ENCODE results near the gene CRIM1. TPM values are rescaled to one million over a fixed set of nuclear protein-coding genes. Genes with fewer than 3 reads are reported as not detected.

CRIM1 gene
- total and polyA plus RNA-seq, 7 donors, result 3.0 to 148 (median 55.6) TPM

DNA sequence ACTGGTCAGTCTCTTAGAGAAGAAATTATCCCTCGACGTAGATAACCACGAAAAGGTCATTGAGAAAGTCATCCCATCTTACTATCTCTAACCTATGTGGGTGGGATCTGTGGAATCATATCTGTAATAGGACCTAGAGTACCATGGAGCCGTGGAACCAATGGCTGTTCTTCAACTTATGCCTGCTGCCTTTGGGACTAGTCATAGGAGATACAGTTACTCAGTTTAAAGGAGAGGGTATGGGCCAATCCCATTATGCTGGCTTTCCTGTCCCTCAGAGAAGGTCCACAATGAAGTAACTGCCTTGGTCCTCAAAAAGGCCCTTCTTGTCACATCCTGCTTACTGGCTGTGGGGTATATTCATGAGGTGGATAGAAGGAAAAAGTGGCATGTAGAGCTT is 164.9 kb downstream of the CRIM1 start:
- H3K36me3 ChIP-seq, result peaks cover 7 to 96% (median 32%) of the 10 kb centered on the region in 4 donors
- H3K27ac ChIP-seq, result no peak overlapping the region
- no peak overlapping the region for H3K4me3 ChIP-seq
- peaks cover 0 to 9% (median 0%) of the 10 kb centered on the region in 4 donors for H3K4me1 ChIP-seq
- DNase-seq, result no peak
- TF ChIP-seq, protein P1, sequence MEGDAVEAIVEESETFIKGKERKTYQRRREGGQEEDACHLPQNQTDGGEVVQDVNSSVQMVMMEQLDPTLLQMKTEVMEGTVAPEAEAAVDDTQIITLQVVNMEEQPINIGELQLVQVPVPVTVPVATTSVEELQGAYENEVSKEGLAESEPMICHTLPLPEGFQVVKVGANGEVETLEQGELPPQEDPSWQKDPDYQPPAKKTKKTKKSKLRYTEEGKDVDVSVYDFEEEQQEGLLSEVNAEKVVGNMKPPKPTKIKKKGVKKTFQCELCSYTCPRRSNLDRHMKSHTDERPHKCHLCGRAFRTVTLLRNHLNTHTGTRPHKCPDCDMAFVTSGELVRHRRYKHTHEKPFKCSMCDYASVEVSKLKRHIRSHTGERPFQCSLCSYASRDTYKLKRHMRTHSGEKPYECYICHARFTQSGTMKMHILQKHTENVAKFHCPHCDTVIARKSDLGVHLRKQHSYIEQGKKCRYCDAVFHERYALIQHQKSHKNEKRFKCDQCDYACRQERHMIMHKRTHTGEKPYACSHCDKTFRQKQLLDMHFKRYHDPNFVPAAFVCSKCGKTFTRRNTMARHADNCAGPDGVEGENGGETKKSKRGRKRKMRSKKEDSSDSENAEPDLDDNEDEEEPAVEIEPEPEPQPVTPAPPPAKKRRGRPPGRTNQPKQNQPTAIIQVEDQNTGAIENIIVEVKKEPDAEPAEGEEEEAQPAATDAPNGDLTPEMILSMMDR (IDR thresholded peaks at IDR 0.05), result no peak
- TF ChIP-seq EP300 (IDR thresholded peaks at IDR 0.05) (no peak), POLR2AphosphoS5 (IDR thresholded peaks at IDR 0.05) (no peak), POLR2A (IDR thresholded peaks at IDR 0.05) (no peak)
- intact Hi-C loops (cut with DNase I), result no loop called here
- no peaks in the 10 kb centered on the region for H3K9me3 ChIP-seq
- WGBS, 2 donors, result 94 to 95% methylated on average over 4 of the region's 4 CpGs
- no peaks in the 10 kb centered on the region for H3K27me3 ChIP-seq

DNA sequence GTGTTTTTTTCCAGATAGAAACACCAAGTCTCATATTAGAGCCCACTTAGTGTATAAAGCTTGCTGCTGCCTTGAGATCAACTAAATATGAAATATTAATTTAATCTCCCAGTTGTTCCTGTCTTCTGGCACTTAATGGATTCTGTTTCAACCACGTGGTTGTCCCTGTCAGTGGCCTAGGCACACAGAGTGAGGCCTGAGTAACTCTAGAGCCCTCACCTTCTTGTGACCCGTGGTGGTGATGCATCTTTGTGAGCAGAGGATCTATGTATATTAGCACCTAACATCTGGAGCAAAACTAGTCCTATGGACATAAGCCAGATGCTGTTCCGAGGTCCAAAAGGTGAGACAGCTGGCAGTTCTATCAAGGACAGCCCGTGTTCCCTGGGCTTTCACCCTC is 167.6 kb downstream of the CRIM1 start:
- H3K36me3 ChIP-seq, result peaks cover 0 to 85% (median 26%) of the 10 kb centered on the region in 4 donors
- no peak for TF ChIP-seq EP300 (IDR thresholded peaks at IDR 0.05)
- TF ChIP-seq POLR2A (IDR thresholded peaks at IDR 0.05), result no peak
- no peak for TF ChIP-seq POLR2AphosphoS5 (IDR thresholded peaks at IDR 0.05)
- TF ChIP-seq, protein P1 (IDR thresholded peaks at IDR 0.05), result no peak
- H3K27me3 ChIP-seq, result no peaks in the 10 kb centered on the region
- H3K4me1 ChIP-seq, result no peaks in the 10 kb centered on the region
- H3K4me3 ChIP-seq, result no peak overlapping the region
- intact Hi-C loops (cut with DNase I), result no loop called here
- no peaks in the 10 kb centered on the region for H3K9me3 ChIP-seq
- H3K27ac ChIP-seq, result no peak overlapping the region
- WGBS, 2 donors, result 82 to 86% methylated on average over 4 of the region's 4 CpGs
- no peak for DNase-seq

DNA sequence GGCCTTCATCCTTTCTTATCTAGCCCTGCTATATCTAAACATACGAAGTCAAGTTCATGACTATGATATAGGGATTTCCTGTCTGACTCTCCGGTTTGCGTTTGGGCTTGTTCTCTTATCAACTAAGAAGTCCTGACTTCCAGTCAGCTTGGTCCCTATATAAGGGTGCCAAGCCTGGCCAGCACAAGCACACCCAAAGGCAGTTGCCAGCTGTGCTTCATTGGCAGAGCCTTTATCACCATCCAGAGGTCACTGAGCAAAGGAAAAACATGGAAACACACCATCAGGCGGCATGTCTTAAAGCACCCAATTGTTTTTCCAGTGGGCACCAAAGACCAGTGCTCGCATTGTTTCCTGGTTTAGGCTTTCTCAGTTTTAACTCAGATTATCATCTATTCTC is 169.7 kb downstream of the CRIM1 start:
- 92 to 93% methylated on average over 5 of the region's 5 CpGs for WGBS, 2 donors
- Histone ChIP-seq H3K9me3 (no peaks in the 10 kb centered on the region), H3K27ac (no peak overlapping the region), H3K4me1 (peaks cover 0 to 8% (median 0%) of the 10 kb centered on the region in 4 donors), H3K4me3 (no peak overlapping the region), H3K36me3 (peaks cover 0 to 65% (median 22%) of the 10 kb centered on the region in 4 donors), H3K27me3 (no peaks in the 10 kb centered on the region)
- intact Hi-C loops (cut with DNase I), result no loop called here
- no peak for TF ChIP-seq POLR2AphosphoS5 (IDR thresholded peaks at IDR 0.05)
- TF ChIP-seq, protein P1 (IDR thresholded peaks at IDR 0.05), result no peak
- TF ChIP-seq POLR2A (IDR thresholded peaks at IDR 0.05), result no peak
- TF ChIP-seq EP300 (IDR thresholded peaks at IDR 0.05), result no peak
- DNase-seq, result no peak

DNA sequence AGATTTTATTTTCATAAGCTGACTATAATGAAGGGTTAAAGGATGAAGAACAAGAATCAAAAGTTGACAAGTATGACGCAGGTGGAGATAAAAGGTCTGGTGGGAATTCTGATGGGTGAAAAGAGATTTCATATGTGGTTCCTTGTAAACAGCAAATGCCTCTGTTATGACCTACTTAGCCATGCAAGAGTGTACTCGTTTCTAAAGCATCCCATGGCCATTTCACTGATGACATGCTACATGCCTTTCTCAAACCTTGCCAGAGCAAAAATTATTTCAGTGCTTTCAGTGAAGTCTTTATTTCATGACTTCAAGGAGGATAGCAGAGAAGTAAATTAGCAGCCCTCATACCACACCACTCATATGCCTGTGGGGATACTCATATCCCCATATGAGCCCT is 170.6 kb downstream of the CRIM1 start:
- intact Hi-C loops (cut with DNase I), result no loop called here
- peaks cover 0 to 8% (median 0%) of the 10 kb centered on the region in 4 donors for H3K4me1 ChIP-seq
- H3K9me3 ChIP-seq, result no peaks in the 10 kb centered on the region
- no peak overlapping the region for H3K27ac ChIP-seq
- no peak for DNase-seq
- H3K4me3 ChIP-seq, result no peak overlapping the region
- 73 to 85% methylated on average over 2 of the region's 2 CpGs for WGBS, 2 donors
- H3K36me3 ChIP-seq, result peaks cover 0 to 61% (median 16%) of the 10 kb centered on the region in 4 donors
- H3K27me3 ChIP-seq, result no peaks in the 10 kb centered on the region
- no peak for TF ChIP-seq POLR2A (IDR thresholded peaks at IDR 0.05)
- TF ChIP-seq, protein P1 (IDR thresholded peaks at IDR 0.05), result no peak

DNA sequence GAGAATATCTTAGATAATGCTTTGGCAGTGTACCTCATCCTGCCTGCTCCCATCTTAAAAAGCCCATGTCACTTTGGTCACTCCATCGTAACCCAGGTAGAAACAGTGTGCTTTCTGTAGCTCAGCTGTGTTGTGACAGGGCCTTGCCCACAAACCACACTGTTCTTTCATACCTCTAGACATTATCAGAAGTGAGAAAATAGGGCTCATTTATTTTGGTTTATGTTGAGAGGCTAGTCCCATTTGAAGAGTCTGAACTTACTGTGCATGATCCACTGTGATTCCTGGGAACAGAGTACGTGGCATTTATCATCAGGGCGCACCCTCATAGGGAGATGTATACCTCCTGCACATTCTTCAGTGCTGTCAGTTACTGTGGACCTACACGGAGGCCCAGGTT is 172.7 kb downstream of the CRIM1 start:
- no peak for TF ChIP-seq EP300 (IDR thresholded peaks at IDR 0.05)
- TF ChIP-seq, protein P1 (IDR thresholded peaks at IDR 0.05), result no peak
- H3K27ac ChIP-seq, result no peak overlapping the region
- H3K4me3 ChIP-seq, result no peak overlapping the region
- H3K27me3 ChIP-seq, result no peaks in the 10 kb centered on the region
- 88 to 93% methylated on average over 4 of the region's 4 CpGs for WGBS, 2 donors
- peaks cover 0 to 8% (median 0%) of the 10 kb centered on the region in 4 donors for H3K4me1 ChIP-seq
- peaks cover 0 to 41% (median 2%) of the 10 kb centered on the region in 4 donors for H3K36me3 ChIP-seq
- DNase-seq, result no peak
- no peaks in the 10 kb centered on the region for H3K9me3 ChIP-seq
- intact Hi-C loops (cut with DNase I), result no loop called here
